SK-N-SH (cell line): ENCODE results near the gene SVIL. TPM values are rescaled to one million over a fixed set of nuclear protein-coding genes. Genes with fewer than 3 reads are reported as not detected.

Experiments used
- CTCF ChIA-PET: fragments of 300-600, 350-600 bp; formaldehyde crosslinking; extraction: SDS; loops from one replicate; lab custom pipeline; 2021; lab: Yijun Ruan, JAX
- POLR2A ChIA-PET: fragments of 350-600 bp; sonication (Branson Sonifier 250); formaldehyde crosslinking; extraction: SDS; loops from one replicate; lab custom pipeline; 2020; ENCODE audit warnings: antibody characterized with exemption, inconsistent platforms; lab: Yijun Ruan, JAX
- DNase-seq: peaks from one replicate; pipeline ENCODE4 v3.0.0; 2012
- H2AFZ ChIP-seq: fragments of 200-600 bp; sonication (generic); 2 replicates; pipeline ENCODE4 v1.8.1; 2016; ENCODE audit warnings: antibody characterized with exemption, mild to moderate bottlenecking, low read depth
- H3F3A ChIP-seq: fragments of 200-600 bp; sonication (generic); replicated peaks from 2 replicates; pipeline ENCODE3; 2016; ENCODE audit warnings: antibody characterized with exemption, mild to moderate bottlenecking; ENCODE audit not compliant: insufficient read depth
- H3K27ac ChIP-seq, 2 experiments: fragments of 200-500 bp in 1 of 2; fragments of 200-600 bp in 1 of 2; sonication (Bioruptor generic) in 1 of 2; sonication (generic), shearing (Covaris generic) in 1 of 2; 2 replicates each; pipeline versions ENCODE4 v1.5.1 to v1.6.1; 2014 to 2016; ENCODE audit warnings: low read depth in 2 of 2, inconsistent platforms in 1 of 2, low read length in 1 of 2, mild to moderate bottlenecking in 1 of 2, mixed read lengths in 1 of 2
- H3K27me3 ChIP-seq: fragments of 200-600 bp; sonication (generic), shearing (Covaris generic); 2 replicates; pipeline ENCODE4 v1.6.1; 2016; ENCODE audit warnings: mixed run types; ENCODE audit not compliant: insufficient read depth
- H3K36me3 ChIP-seq, 2 experiments: fragments of 200-500 bp in 1 of 2; fragments of 200-600 bp in 1 of 2; sonication (Bioruptor generic) in 1 of 2; sonication (generic) in 1 of 2; replicated peaks in 1 of 2; 2 replicates each; pipeline versions ENCODE3 to v1.5.1; 2014 to 2016; ENCODE audit warnings: low read length in 1 of 2, mild to moderate bottlenecking in 1 of 2; ENCODE audit not compliant: insufficient read depth in 2 of 2, control insufficient read depth in 1 of 2
- H3K4me1 ChIP-seq, 2 experiments: fragments of 200-500 bp in 1 of 2; fragments of 200-600 bp in 1 of 2; sonication (Bioruptor generic) in 1 of 2; sonication (generic), shearing (Covaris generic) in 1 of 2; 2 replicates each; pipeline versions ENCODE4 v1.5.1 to v1.6.1; 2014 to 2016; ENCODE audit warnings: low read depth in 1 of 2, low read length in 1 of 2, mixed run types in 1 of 2; ENCODE audit not compliant: insufficient read depth in 2 of 2, control insufficient read depth in 1 of 2
- H3K4me2 ChIP-seq: fragments of 200-600 bp; sonication (generic), shearing (Covaris generic); 2 replicates; pipeline ENCODE4 v1.6.1; 2017; ENCODE audit warnings: mixed run types
- H3K4me3 ChIP-seq, 2 experiments: fragments of 200-500 bp in 1 of 2; fragments of 200-600 bp in 1 of 2; sonication (Bioruptor generic) in 1 of 2; sonication (generic), shearing (Covaris generic) in 1 of 2; 2 replicates each; pipeline versions ENCODE4 v1.5.1 to v1.8.1; 2014 to 2016; ENCODE audit warnings: low read depth in 2 of 2, inconsistent platforms in 1 of 2, low read length in 1 of 2, mild to moderate bottlenecking in 1 of 2, mixed read lengths in 1 of 2, moderate library complexity in 1 of 2
- H3K79me2 ChIP-seq: fragments of 200-600 bp; sonication (generic); 2 replicates; pipeline ENCODE4 v1.8.1; 2017; ENCODE audit warnings: mild to moderate bottlenecking; ENCODE audit not compliant: insufficient read depth
- H3K9ac ChIP-seq: fragments of 200-600 bp; sonication (generic); 2 replicates; pipeline ENCODE4 v1.6.1; 2017; ENCODE audit warnings: mixed run types
- H3K9me2 ChIP-seq: fragments of 200-600 bp; sonication (generic); 2 replicates; pipeline ENCODE4 v1.6.1; 2017; ENCODE audit warnings: mixed run types
- H3K9me3 ChIP-seq: fragments of 200-600 bp; sonication (generic); 2 replicates; pipeline ENCODE4 v1.6.1; 2017; ENCODE audit warnings: mixed run types, mild to moderate bottlenecking, moderate library complexity
- H4K20me1 ChIP-seq: fragments of 200-600 bp; sonication (generic); 2 replicates; pipeline ENCODE4 v1.6.1; 2017; ENCODE audit warnings: mild to moderate bottlenecking, mixed run types; ENCODE audit not compliant: insufficient read depth
- CHD2 ChIP-seq: fragments of 150-350 bp; IDR thresholded peaks from 2 replicates; pipeline ENCODE4 v1.6.1; 2018; ENCODE audit warnings: low read length; ENCODE audit not compliant: partially characterized antibody
- ELF1 ChIP-seq: IDR thresholded peaks from 2 replicates; pipeline ENCODE4 v1.4.0; 2012
- EP300 ChIP-seq, 2 experiments: IDR thresholded peaks; 2 replicates each; pipeline versions ENCODE4 v1.4.0 to v1.6.1; 2012; ENCODE audit warnings: borderline replicate concordance in 1 of 2, low read depth in 1 of 2, low read length in 1 of 2
- EZH2phosphoT487 ChIP-seq: fragments of 200-600 bp; sonication (generic); IDR thresholded peaks from 2 replicates; pipeline ENCODE4 v1.6.1; 2017; ENCODE audit warnings: low read depth, mixed run types, mild to moderate bottlenecking, antibody characterized with exemption, moderate library complexity, borderline replicate concordance
- FOSL2 ChIP-seq: IDR thresholded peaks from 2 replicates; pipeline ENCODE4 v1.4.0; 2012; ENCODE audit warnings: low read depth, mild to moderate bottlenecking, moderate library complexity, borderline replicate concordance
- FOXM1 ChIP-seq: IDR thresholded peaks from 2 replicates; pipeline ENCODE4 v1.4.0; 2012; ENCODE audit warnings: low read depth, mild to moderate bottlenecking
- JUND ChIP-seq: IDR thresholded peaks from 2 replicates; pipeline ENCODE4 v1.4.0; 2012
- MEF2A ChIP-seq: IDR thresholded peaks from 2 replicates; pipeline ENCODE4 v1.4.0; 2012; ENCODE audit warnings: low read depth, borderline replicate concordance
- NFIC ChIP-seq: IDR thresholded peaks from 2 replicates; pipeline ENCODE4 v1.4.0; 2012; ENCODE audit warnings: borderline replicate concordance
- POLR2AphosphoS5 ChIP-seq: IDR thresholded peaks from 2 replicates; pipeline ENCODE4 v1.6.1; 2012; ENCODE audit warnings: low read depth, low read length
- RCOR1 ChIP-seq: fragments of 150-350 bp; IDR thresholded peaks from 2 replicates; pipeline ENCODE4 v1.6.1; 2017; ENCODE audit warnings: antibody characterized with exemption, low read length
- RFX5 ChIP-seq: IDR thresholded peaks from 2 replicates; pipeline ENCODE4 v1.6.1; 2012; ENCODE audit warnings: mild to moderate bottlenecking, improper control_type of control experiment, low read length
- RXRA ChIP-seq: IDR thresholded peaks from 2 replicates; pipeline ENCODE4 v1.4.0; 2012; ENCODE audit warnings: low read depth, mild to moderate bottlenecking, borderline replicate concordance
- SIN3A ChIP-seq: IDR thresholded peaks from 2 replicates; pipeline ENCODE4 v1.6.1; 2012; ENCODE audit warnings: low read depth, mild to moderate bottlenecking, low read length, moderate library complexity, borderline replicate concordance
- SMC3 ChIP-seq: IDR thresholded peaks from 2 replicates; pipeline ENCODE4 v1.6.1; 2012; ENCODE audit warnings: low read depth, low read length, improper control_type of control experiment
- TCF12 ChIP-seq: IDR thresholded peaks from 2 replicates; pipeline ENCODE4 v1.4.0; 2012
- TEAD4 ChIP-seq: IDR thresholded peaks from 2 replicates; pipeline ENCODE4 v1.4.0; 2012; ENCODE audit warnings: mild to moderate bottlenecking, borderline replicate concordance; ENCODE audit not compliant: insufficient read depth
- YY1 ChIP-seq: IDR thresholded peaks from 2 replicates; pipeline ENCODE4 v1.4.0; 2012; ENCODE audit warnings: low read depth, mild to moderate bottlenecking
- WGBS: methylation state at CpG from one replicate; pipeline ENCODE4 v1.1.6; 2017; ENCODE audit warnings: low lambda C conversion rate; 5-methylcytosine and 5-hydroxymethylcytosine counted together
- polyA plus RNA-seq, 3 experiments: library from polyadenylated mRNA; depleted of rRNA; stranded (reverse); fragments of >200 nt; gene quantifications; 2 replicates each; pipeline ENCODE4 v1.2.3, GENCODE V29; 2012
- TF ChIP-seq, protein P1 (sequence below): IDR thresholded peaks from 2 replicates; pipeline ENCODE4; 2012
- TF ChIP-seq, protein P2 (sequence below): IDR thresholded peaks from 2 replicates; pipeline ENCODE4 v1.4.0; 2012; ENCODE audit warnings: low read depth, borderline replicate concordance
- TF ChIP-seq, protein P3 (sequence below): IDR thresholded peaks from 2 replicates; pipeline ENCODE4 v1.4.0; 2012; ENCODE audit warnings: low read depth, borderline replicate concordance
- TF ChIP-seq, protein P4 (sequence below): fragments of 200-600 bp; sonication (generic); IDR thresholded peaks from 2 replicates; pipeline ENCODE4 v1.6.1; 2017; ENCODE audit warnings: antibody characterized with exemption, mild to moderate bottlenecking, moderate library complexity
- TF ChIP-seq, protein P5 (sequence below): IDR thresholded peaks from 2 replicates; pipeline ENCODE4 v1.6.1; 2012; ENCODE audit warnings: mild to moderate bottlenecking, low read depth, low read length, moderate library complexity

Gene SVIL
- polyA plus RNA-seq, 1 of the 3 experiments (the other 2 are of a cell fraction) = 48.7 TPM

DNA sequence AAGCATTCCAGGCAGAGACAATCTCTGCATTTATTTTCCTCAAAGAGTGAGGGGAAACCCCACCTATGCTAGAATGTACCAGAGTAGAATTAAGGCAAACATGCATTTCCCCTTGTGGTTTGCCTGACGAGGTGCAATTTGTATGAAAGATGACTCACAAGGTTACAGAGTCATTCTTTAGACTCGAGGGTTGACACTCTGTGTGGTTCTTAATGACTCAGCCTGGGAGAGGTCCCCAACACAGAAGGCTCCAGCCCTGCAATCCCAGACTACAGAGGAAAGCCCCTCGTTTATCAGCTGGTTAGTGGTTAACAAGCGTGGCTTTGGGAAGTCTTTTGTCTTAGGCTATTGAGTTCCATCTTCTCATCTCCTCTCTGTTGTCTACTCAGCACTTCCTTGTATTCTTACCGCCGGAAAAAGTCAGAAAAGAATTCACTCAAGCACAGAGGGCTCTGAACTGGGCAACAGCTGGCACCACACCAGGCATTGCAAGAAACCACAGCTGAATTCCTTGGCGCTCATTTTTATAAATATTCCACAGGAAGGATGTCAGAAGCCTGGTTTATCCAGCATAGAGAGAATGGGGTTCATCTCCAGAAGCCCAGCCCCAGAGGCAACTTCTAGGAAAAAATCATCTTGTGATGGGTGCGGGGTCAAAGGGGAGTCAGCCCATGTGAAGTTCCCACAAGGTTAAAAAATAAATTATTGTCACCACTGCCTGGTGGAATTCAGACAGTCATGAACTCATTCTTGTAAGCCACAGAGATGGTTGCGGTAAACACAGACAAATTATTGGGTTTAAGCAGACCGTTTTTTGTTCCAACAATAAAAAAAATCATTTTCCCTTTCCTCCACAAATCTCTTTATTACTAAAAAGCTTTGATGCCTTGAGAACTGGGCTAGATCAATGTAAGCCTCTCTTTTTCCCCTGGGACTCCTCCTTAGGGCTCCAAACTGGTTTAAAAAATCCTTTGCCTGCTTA lies 24.5 kb upstream of the SVIL start:
- H3K9me2 ChIP-seq = no peaks in the 10 kb centered on the region
- peak overlapping the region; percentile 56 to 99; a peak in 3 of 4 replicates for H3K27ac ChIP-seq
- peaks cover 24% of the 10 kb centered on the region for H3F3A ChIP-seq
- CTCF ChIA-PET = no interaction called here
- H4K20me1 ChIP-seq = no peaks in the 10 kb centered on the region; the same call in 1 of the 2 replicates
- peaks cover 62% of the 10 kb centered on the region for H3K79me2 ChIP-seq
- peaks cover 8% of the 10 kb centered on the region; the same call in 1 of the 2 replicates for H3K9me3 ChIP-seq
- H2AFZ ChIP-seq = no peak overlapping the region
- no peaks in the 10 kb centered on the region for H3K27me3 ChIP-seq
- H3K4me3 ChIP-seq = 0 out of 4 replicates have a peak overlapping the region, but pooled peaks of 1 of the 2 experiments have one; percentile 5
- 9% methylated on average over 10 of the region's 10 CpGs for WGBS
- peaks cover 2 to 37% of the 10 kb centered on the region in 2 experiments; a peak in 3 of 4 replicates for H3K4me1 ChIP-seq
- peak overlapping the region; percentile 74 for H3K9ac ChIP-seq
- DNase-seq = no peak
- peaks cover 3 to 49% of the 10 kb centered on the region in 2 experiments for H3K36me3 ChIP-seq
- POLR2A ChIA-PET = no interaction called here
- H3K4me2 ChIP-seq = peak overlapping the region; percentile 64
- TF ChIP-seq EP300 (IDR thresholded peaks at IDR 0.05; ENCODE audit: borderline replicate concordance in 1 of 2, low read depth in 1 of 2, low read length in 1 of 2) (peak; percentile 45 to 93; a peak in 3 of 4 replicates), RCOR1 (no peak), ELF1 (peak; percentile 21; the same call in 1 of the 2 replicates), MEF2A (peak; percentile 62), FOSL2 (peak; percentile 99), SMC3 (no peak), NFIC (peak; percentile 71), RXRA (peak; percentile 97), TCF12 (peak; percentile 89), POLR2AphosphoS5 (peak; percentile 84; the same call in 1 of the 2 replicates), RFX5 (no peak), YY1 (peak; percentile 33), CHD2 (no peak), TEAD4 (peak; percentile 98), SIN3A (peak; percentile 36; the same call in 1 of the 2 replicates), JUND (peak; percentile 98), FOXM1 (peak; percentile 77), EZH2phosphoT487 (no peak)
- TF ChIP-seq, protein P1, sequence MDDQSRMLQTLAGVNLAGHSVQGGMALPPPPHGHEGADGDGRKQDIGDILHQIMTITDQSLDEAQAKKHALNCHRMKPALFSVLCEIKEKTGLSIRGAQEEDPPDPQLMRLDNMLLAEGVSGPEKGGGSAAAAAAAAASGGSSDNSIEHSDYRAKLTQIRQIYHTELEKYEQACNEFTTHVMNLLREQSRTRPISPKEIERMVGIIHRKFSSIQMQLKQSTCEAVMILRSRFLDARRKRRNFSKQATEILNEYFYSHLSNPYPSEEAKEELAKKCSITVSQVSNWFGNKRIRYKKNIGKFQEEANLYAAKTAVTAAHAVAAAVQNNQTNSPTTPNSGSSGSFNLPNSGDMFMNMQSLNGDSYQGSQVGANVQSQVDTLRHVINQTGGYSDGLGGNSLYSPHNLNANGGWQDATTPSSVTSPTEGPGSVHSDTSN = peak; percentile 90
- TF ChIP-seq, protein P2, sequence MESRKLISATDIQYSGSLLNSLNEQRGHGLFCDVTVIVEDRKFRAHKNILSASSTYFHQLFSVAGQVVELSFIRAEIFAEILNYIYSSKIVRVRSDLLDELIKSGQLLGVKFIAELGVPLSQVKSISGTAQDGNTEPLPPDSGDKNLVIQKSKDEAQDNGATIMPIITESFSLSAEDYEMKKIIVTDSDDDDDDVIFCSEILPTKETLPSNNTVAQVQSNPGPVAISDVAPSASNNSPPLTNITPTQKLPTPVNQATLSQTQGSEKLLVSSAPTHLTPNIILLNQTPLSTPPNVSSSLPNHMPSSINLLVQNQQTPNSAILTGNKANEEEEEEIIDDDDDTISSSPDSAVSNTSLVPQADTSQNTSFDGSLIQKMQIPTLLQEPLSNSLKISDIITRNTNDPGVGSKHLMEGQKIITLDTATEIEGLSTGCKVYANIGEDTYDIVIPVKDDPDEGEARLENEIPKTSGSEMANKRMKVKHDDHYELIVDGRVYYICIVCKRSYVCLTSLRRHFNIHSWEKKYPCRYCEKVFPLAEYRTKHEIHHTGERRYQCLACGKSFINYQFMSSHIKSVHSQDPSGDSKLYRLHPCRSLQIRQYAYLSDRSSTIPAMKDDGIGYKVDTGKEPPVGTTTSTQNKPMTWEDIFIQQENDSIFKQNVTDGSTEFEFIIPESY = peak; percentile 91
- TF ChIP-seq, protein P3, sequence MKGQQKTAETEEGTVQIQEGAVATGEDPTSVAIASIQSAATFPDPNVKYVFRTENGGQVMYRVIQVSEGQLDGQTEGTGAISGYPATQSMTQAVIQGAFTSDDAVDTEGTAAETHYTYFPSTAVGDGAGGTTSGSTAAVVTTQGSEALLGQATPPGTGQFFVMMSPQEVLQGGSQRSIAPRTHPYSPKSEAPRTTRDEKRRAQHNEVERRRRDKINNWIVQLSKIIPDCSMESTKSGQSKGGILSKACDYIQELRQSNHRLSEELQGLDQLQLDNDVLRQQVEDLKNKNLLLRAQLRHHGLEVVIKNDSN = no peak
- TF ChIP-seq, protein P4, sequence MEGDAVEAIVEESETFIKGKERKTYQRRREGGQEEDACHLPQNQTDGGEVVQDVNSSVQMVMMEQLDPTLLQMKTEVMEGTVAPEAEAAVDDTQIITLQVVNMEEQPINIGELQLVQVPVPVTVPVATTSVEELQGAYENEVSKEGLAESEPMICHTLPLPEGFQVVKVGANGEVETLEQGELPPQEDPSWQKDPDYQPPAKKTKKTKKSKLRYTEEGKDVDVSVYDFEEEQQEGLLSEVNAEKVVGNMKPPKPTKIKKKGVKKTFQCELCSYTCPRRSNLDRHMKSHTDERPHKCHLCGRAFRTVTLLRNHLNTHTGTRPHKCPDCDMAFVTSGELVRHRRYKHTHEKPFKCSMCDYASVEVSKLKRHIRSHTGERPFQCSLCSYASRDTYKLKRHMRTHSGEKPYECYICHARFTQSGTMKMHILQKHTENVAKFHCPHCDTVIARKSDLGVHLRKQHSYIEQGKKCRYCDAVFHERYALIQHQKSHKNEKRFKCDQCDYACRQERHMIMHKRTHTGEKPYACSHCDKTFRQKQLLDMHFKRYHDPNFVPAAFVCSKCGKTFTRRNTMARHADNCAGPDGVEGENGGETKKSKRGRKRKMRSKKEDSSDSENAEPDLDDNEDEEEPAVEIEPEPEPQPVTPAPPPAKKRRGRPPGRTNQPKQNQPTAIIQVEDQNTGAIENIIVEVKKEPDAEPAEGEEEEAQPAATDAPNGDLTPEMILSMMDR = peak; percentile 46
- TF ChIP-seq, protein P5, sequence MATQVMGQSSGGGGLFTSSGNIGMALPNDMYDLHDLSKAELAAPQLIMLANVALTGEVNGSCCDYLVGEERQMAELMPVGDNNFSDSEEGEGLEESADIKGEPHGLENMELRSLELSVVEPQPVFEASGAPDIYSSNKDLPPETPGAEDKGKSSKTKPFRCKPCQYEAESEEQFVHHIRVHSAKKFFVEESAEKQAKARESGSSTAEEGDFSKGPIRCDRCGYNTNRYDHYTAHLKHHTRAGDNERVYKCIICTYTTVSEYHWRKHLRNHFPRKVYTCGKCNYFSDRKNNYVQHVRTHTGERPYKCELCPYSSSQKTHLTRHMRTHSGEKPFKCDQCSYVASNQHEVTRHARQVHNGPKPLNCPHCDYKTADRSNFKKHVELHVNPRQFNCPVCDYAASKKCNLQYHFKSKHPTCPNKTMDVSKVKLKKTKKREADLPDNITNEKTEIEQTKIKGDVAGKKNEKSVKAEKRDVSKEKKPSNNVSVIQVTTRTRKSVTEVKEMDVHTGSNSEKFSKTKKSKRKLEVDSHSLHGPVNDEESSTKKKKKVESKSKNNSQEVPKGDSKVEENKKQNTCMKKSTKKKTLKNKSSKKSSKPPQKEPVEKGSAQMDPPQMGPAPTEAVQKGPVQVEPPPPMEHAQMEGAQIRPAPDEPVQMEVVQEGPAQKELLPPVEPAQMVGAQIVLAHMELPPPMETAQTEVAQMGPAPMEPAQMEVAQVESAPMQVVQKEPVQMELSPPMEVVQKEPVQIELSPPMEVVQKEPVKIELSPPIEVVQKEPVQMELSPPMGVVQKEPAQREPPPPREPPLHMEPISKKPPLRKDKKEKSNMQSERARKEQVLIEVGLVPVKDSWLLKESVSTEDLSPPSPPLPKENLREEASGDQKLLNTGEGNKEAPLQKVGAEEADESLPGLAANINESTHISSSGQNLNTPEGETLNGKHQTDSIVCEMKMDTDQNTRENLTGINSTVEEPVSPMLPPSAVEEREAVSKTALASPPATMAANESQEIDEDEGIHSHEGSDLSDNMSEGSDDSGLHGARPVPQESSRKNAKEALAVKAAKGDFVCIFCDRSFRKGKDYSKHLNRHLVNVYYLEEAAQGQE = peak; percentile 30; the same call in 1 of the 2 replicates
